ENCODE results near the gene TRIM28. TPM values are rescaled to one million over a fixed set of nuclear protein-coding genes. Genes with fewer than 3 reads are reported as not detected.
"Not testable (repeated sequence)": the region's sequence is repeated elsewhere in the genome, so short reads cannot be mapped to it uniquely, and the experiment has no call there.

Gene TRIM28
- total RNA-seq, 1 experiment from 2014 or later = 1,038 TPM

- peak overlapping the region; percentile 52 for H3K4me3 ChIP-seq (ENCODE audit: low read depth, low read length, poor library complexity, severe bottlenecking)
- ChIA-PET CTCF (no interaction called here), POLR2A (ENCODE audit: low non-redundant PET) (no interaction called here)
- peaks cover 2% of the 10 kb centered on the region for H3K36me3 ChIP-seq (ENCODE audit: insufficient read depth, low read length, poor library complexity, severe bottlenecking)
- no peaks in the 10 kb centered on the region for H3K27me3 ChIP-seq (replicated peaks; ENCODE audit: insufficient read depth, low read depth, low read length, poor library complexity)
- no peak for DNase-seq (ENCODE audit: low spot score)
- peaks cover 10% of the 10 kb centered on the region for H3K4me1 ChIP-seq (ENCODE audit: insufficient read depth, low read length, poor library complexity, severe bottlenecking)
- no peak for TF ChIP-seq EZH2 (IDR thresholded peaks at IDR 0.05; ENCODE audit: borderline replicate concordance, low read depth, low read length, poor library complexity, severe bottlenecking)
- TF ChIP-seq, protein P1, sequence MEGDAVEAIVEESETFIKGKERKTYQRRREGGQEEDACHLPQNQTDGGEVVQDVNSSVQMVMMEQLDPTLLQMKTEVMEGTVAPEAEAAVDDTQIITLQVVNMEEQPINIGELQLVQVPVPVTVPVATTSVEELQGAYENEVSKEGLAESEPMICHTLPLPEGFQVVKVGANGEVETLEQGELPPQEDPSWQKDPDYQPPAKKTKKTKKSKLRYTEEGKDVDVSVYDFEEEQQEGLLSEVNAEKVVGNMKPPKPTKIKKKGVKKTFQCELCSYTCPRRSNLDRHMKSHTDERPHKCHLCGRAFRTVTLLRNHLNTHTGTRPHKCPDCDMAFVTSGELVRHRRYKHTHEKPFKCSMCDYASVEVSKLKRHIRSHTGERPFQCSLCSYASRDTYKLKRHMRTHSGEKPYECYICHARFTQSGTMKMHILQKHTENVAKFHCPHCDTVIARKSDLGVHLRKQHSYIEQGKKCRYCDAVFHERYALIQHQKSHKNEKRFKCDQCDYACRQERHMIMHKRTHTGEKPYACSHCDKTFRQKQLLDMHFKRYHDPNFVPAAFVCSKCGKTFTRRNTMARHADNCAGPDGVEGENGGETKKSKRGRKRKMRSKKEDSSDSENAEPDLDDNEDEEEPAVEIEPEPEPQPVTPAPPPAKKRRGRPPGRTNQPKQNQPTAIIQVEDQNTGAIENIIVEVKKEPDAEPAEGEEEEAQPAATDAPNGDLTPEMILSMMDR (conservative IDR thresholded peaks at IDR 0.05; ENCODE audit: low read depth, low read length) = no peak
- intact Hi-C loops (cut with micrococcal nuclease; ENCODE audit: unreplicated experiment) = no loop called here
- no peaks in the 10 kb centered on the region for H3K9me3 ChIP-seq (ENCODE audit: low read depth, low read length, poor library complexity, severe bottlenecking)
- H3K27ac ChIP-seq (ENCODE audit: low read depth, low read length, poor library complexity, severe bottlenecking) = peak overlapping the region; percentile 96
- no TSS peak for BruUV-seq (replicated peaks)
These were observed 29.8 kb downstream of the TRIM28 start for GRCh38 chr19:58573658-58574164.

DNA sequence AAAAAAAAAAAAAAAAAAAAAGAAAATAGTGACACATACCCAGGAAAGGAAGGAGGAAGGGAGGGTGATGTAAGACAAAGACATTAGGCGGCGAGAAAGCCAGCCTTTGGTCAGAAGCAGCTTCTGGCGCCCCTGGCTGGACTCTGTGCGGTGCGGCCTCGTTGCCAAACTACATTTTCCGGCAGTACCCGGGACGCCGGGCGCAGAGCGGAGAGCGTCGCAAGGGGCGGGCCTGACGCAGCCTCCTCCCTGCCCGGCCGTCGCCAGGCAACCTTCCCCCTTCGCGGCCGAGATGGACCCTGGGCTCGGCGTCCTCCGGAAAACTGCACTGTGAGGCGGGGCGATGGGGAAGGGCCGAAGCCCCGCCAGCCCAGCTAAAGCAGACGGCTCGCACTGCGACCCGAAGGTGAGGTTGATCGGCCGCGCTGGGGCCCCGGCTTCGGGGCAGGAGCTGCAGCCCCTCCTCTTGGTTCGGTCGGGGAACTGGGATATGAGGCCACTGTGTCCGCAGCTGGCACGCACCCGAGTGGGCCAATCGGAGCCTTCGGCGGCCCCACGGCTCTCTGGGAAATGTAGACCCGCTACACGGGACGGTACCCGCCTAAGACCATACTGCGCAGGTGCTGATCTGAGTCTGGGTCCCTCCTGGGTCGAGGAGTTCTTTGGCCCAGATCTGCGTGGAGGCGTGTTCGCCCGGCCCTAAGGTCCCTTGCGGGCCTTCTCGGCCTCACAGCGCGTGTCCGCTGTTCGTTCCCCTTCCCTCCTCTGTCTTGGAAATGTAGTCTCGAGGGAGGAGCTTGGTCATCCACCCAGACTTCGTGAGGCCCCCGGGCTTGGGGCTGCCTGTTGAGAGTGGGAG is 31.5 kb downstream of the TRIM28 start:
- H3K36me3 ChIP-seq (ENCODE audit: insufficient read depth, low read length, poor library complexity, severe bottlenecking) = no peaks in the 10 kb centered on the region

DNA sequence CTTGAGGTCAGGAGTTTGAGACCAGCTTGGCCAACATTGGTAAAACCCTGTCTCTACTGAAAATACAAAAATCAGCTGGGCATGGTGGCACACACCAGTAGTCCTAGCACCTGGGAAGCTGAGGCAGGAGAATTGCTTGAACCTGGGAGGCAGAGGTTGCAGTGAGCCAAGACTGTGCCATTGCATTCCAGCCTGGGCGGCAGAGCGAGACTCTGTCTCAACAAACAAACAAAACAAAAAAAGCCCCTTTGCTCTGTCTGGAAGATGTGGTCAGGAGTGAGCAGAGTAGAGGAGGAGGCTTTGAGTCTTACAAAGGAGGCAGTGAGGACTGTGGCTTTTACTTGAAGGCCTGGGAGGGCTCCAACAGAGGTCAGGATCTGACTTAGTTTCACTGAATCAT is 33.7 kb downstream of the TRIM28 start:
- H3K4me3 ChIP-seq (ENCODE audit: low read depth, low read length, poor library complexity, severe bottlenecking); H3K27ac ChIP-seq (ENCODE audit: low read depth, low read length, poor library complexity, severe bottlenecking); CTCF ChIA-PET; H3K9me3 ChIP-seq (ENCODE audit: low read depth, low read length, poor library complexity, severe bottlenecking); H3K27me3 ChIP-seq (replicated peaks; ENCODE audit: insufficient read depth, low read depth, low read length, poor library complexity); DNase-seq (ENCODE audit: low spot score); H3K36me3 ChIP-seq (ENCODE audit: insufficient read depth, low read length, poor library complexity, severe bottlenecking); BruUV-seq (replicated peaks); POLR2A ChIA-PET (ENCODE audit: low non-redundant PET); intact Hi-C loops (cut with micrococcal nuclease; ENCODE audit: unreplicated experiment): not testable (repeated sequence)
- peaks cover 17% of the 10 kb centered on the region for H3K4me1 ChIP-seq (ENCODE audit: insufficient read depth, low read length, poor library complexity, severe bottlenecking)

More for the DNA sequence above, 31.5 kb downstream of the TRIM28 start:
- DNase-seq (ENCODE audit: low spot score) = peak; percentile 95
- Histone ChIP-seq H3K27ac (ENCODE audit: low read depth, low read length, poor library complexity, severe bottlenecking) (peak overlapping the region; percentile 96), H3K4me1 (ENCODE audit: insufficient read depth, low read length, poor library complexity, severe bottlenecking) (peaks cover 23% of the 10 kb centered on the region), H3K9me3 (ENCODE audit: low read depth, low read length, poor library complexity, severe bottlenecking) (no peaks in the 10 kb centered on the region), H3K4me3 (ENCODE audit: low read depth, low read length, poor library complexity, severe bottlenecking) (peak overlapping the region; percentile 89), H3K27me3 (replicated peaks; ENCODE audit: insufficient read depth, low read depth, low read length, poor library complexity) (no peaks in the 10 kb centered on the region)
- TF ChIP-seq, protein P1 (conservative IDR thresholded peaks at IDR 0.05; ENCODE audit: low read depth, low read length) = no peak
- TF ChIP-seq EZH2 (IDR thresholded peaks at IDR 0.05; ENCODE audit: borderline replicate concordance, low read depth, low read length, poor library complexity, severe bottlenecking) = no peak
- intact Hi-C loops (cut with micrococcal nuclease; ENCODE audit: unreplicated experiment) = no loop called here
- ChIA-PET CTCF (interaction anchor here (0.6 kb wide), 1 partner anchor 327 kb away, joined by 4 read pairs; no protein-coding TSS in a partner anchor), POLR2A (ENCODE audit: low non-redundant PET) (interaction anchor here (0.6 to 0.7 kb wide), 3 partner anchors 32 to 126 kb away, joined by 3 to 13 read pairs (median 10); no protein-coding TSS in a partner anchor)
- TSS peak; percentile 71 for BruUV-seq (replicated peaks)
